MCF 10A (cell line): Measurements from ENCODE around the gene FNTB. TPM values are rescaled to one million over a fixed set of nuclear protein-coding genes. Genes with fewer than 3 reads are reported as not detected.

ENCODE experiments used
- BruUV-seq: library from RNA; stranded (reverse); fragments of 400-500 nt; replicated peaks from 2 replicates; lab custom pipeline; 2021; lab: Mats Ljungman, UMichigan
- CTCF ChIA-PET: fragments of 300-600 bp; sonication (Branson Sonifier 250); formaldehyde crosslinking; extraction: SDS; loops from one replicate; lab custom pipeline; 2021; ENCODE audit warnings: antibody characterized with exemption, inconsistent platforms; lab: Yijun Ruan, JAX
- POLR2A ChIA-PET: fragments of 300-600, 350-650 bp; sonication (Branson Sonifier 250); formaldehyde crosslinking; extraction: SDS; loops from one replicate; lab custom pipeline; 2020; ENCODE audit warnings: antibody characterized with exemption, inconsistent platforms; lab: Yijun Ruan, JAX
- DNase-seq: peaks from one replicate; pipeline ENCODE4 v3.0.0-alpha.2; 2018; ENCODE audit not compliant: unreplicated experiment
- H3K27ac Mint-ChIP-seq: one replicate; pipeline ENCODE4 v1.8.0; 2022; ENCODE audit warnings: mild to moderate bottlenecking, low read depth, mixed read lengths; ENCODE audit not compliant: unreplicated experiment
- H3K27me3 Mint-ChIP-seq: one replicate; pipeline ENCODE4 v1.8.0; 2022; ENCODE audit warnings: mixed read lengths; ENCODE audit not compliant: insufficient read depth, unreplicated experiment
- H3K36me3 Mint-ChIP-seq: one replicate; pipeline ENCODE4 v1.8.0; 2022; ENCODE audit warnings: mild to moderate bottlenecking, moderate library complexity, mixed read lengths; ENCODE audit not compliant: insufficient read depth, unreplicated experiment
- H3K4me1 Mint-ChIP-seq: one replicate; pipeline ENCODE4 v1.8.0; 2022; ENCODE audit warnings: mixed read lengths; ENCODE audit not compliant: insufficient read depth, unreplicated experiment
- H3K4me3 Mint-ChIP-seq: one replicate; pipeline ENCODE4 v1.8.0; 2022; ENCODE audit warnings: mild to moderate bottlenecking, moderate library complexity, mixed read lengths; ENCODE audit not compliant: unreplicated experiment
- H3K9me3 Mint-ChIP-seq: one replicate; pipeline ENCODE4 v1.8.0; 2022; ENCODE audit warnings: mixed read lengths; ENCODE audit not compliant: unreplicated experiment
- intact Hi-C: fragments of 100-400 bp; cut with micrococcal nuclease; formaldehyde crosslinking; loops from 2 replicates; pipeline ENCODE4 v1.14.1; 2022
- total RNA-seq: library from RNA; stranded (reverse); gene quantifications from 2 replicates; pipeline ENCODE4 v1.2.3, GENCODE V29; 2022
- TF ChIP-seq, protein P1 (sequence below): fragments of 200-600 bp; IDR thresholded peaks from one replicate; pipeline ENCODE4 v1.8.0; 2022; ENCODE audit warnings: antibody characterized with exemption, mild to moderate bottlenecking; ENCODE audit not compliant: unreplicated experiment

Gene FNTB
- total RNA-seq, 1 experiment from 2014 or later, result 12.2 TPM

DNA sequence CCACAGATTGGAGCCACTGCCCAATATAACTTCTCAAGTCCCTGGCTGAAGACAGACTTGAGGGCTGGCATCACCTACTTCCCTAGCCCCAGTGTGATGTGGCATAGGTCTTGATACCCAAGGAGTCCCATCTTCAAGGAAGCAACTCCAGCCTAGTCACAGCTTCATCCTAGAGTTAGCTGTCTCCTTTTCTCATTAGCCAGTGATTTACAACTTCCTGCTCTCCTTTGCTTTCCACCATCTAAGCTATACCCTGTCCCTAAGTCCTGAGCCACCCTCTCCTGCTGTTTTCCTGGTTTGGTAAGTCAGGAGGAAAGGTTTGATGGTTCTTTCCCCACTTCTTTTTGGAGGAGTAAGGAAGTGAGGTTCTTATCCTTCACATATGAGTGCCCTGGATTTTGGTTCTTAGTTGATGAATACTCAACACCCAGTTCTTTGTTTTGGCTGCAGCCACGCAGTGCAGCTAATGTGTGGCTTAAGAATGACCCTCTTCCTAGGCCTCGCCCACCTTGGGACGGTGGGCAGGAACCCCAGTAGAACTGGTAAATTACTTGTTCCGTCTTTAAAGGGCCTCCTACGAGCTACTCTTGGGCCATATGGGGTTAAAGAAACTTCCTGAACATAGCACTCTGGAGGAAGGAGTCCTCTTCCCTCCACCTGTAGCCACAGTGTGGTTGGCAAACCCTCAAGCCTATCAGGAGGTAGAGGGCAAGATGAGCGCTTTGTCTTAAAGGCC is 40.2 kb upstream of the FNTB start:
- intact Hi-C loops, result no loop called here
- no TSS peak for BruUV-seq
- Mint-ChIP-seq H3K36me3 (peaks cover 28% of the 10 kb centered on the region), H3K4me3 (no peak overlapping the region), H3K9me3 (no peaks in the 10 kb centered on the region), H3K4me1 (no peaks in the 10 kb centered on the region), H3K27ac (no peak overlapping the region), H3K27me3 (no peaks in the 10 kb centered on the region)
- DNase-seq, result no peak
- POLR2A ChIA-PET, result no interaction called here
- TF ChIP-seq, protein P1, sequence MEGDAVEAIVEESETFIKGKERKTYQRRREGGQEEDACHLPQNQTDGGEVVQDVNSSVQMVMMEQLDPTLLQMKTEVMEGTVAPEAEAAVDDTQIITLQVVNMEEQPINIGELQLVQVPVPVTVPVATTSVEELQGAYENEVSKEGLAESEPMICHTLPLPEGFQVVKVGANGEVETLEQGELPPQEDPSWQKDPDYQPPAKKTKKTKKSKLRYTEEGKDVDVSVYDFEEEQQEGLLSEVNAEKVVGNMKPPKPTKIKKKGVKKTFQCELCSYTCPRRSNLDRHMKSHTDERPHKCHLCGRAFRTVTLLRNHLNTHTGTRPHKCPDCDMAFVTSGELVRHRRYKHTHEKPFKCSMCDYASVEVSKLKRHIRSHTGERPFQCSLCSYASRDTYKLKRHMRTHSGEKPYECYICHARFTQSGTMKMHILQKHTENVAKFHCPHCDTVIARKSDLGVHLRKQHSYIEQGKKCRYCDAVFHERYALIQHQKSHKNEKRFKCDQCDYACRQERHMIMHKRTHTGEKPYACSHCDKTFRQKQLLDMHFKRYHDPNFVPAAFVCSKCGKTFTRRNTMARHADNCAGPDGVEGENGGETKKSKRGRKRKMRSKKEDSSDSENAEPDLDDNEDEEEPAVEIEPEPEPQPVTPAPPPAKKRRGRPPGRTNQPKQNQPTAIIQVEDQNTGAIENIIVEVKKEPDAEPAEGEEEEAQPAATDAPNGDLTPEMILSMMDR, result no peak
- CTCF ChIA-PET, result interaction anchor here (0.6 kb wide), 1 partner anchor 23 kb away, joined by 3 read pairs; no protein-coding TSS in a partner anchor

DNA sequence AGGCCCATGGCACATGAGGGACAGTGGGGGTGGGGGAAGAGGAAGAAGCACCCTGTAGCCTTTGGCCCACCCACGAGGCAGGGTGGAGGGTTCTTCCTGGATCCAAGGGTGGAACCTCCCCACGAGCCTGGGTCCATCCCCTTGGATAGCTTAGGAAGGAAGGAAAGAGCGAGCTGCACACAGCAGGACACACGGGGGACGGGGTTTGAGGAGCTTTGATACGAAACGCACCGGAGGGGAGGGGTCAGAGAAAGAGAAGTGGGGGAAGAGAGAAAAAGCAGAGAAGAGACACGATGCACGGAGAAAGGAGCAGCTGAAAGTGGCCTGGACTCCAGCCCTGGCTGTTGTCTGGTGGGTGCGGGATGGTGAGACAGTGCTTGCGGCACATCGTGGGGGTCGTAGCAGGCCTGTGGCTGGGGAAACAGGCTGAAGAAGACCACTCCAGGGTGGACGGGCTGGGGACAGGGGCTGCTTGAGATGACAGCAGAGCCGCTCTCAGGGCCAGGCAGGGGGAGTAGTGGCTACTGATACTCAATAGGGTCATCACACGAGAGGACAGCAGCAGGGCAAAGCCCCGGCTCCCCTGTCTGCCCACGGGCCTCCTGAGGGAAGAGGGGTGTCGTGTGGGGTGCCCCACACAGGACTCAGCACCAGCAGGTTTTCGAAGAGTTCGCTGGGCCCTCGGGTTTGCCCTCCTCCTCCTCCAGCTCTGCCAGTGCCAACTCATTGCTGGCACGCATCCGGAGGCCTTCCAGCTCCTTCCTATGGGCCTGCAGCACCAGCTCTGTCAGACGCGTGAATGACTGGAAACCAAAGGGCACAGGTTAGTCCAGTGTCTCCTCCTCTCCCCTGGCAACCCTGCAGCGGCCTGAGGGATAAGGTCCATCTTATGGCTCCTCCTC is 38.7 kb upstream of the FNTB start:
- Mint-ChIP-seq H3K27ac (no peak overlapping the region), H3K9me3 (no peaks in the 10 kb centered on the region), H3K27me3 (no peaks in the 10 kb centered on the region), H3K4me3 (no peak overlapping the region), H3K4me1 (no peaks in the 10 kb centered on the region), H3K36me3 (peaks cover 22% of the 10 kb centered on the region)
- DNase-seq, result no peak
- intact Hi-C loops, result no loop called here
- CTCF ChIA-PET, result no interaction called here
- no TSS peak for BruUV-seq
- TF ChIP-seq, protein P1, result no peak
- POLR2A ChIA-PET, result interaction anchor here (1.0 kb wide), 1 partner anchor 18 kb away, joined by 3 read pairs; no protein-coding TSS in a partner anchor

DNA sequence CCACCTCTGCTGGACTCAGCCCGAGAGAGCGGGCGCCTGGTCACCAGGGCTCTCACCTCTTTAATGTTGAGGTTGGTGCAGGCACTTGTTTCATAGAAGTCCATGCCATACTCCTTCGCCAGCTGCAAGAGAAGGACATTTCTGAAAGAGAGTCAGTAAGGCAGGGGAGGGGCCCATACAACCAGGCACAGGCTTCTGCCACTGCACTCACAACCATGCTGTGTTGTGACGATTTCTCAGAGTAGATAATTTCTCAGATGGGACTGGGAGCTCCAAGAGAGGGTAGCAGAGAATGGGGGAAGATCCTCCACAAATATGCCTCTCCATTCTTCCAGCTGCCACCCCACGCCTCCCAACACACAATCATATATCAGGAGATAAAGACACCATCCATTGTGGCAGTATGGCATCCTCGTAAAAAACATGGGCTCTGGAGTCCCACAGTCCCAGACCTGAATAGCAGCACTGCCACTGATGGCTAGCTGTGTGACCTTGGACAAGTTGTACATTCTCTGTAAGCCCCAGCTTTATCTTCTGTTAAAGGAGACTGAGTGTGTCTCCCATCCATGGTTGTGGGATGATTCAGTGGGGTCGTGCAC is 38.0 kb upstream of the FNTB start:
- Mint-ChIP-seq H3K27me3 (no peaks in the 10 kb centered on the region), H3K9me3 (no peaks in the 10 kb centered on the region), H3K4me1 (no peaks in the 10 kb centered on the region), H3K4me3 (no peak overlapping the region), H3K36me3 (peaks cover 14% of the 10 kb centered on the region), H3K27ac (no peak overlapping the region)
- CTCF ChIA-PET, result interaction anchor here (0.6 kb wide), 1 partner anchor 23 kb away, joined by 3 read pairs; no protein-coding TSS in a partner anchor
- intact Hi-C loops, result no loop called here
- TF ChIP-seq, protein P1, result no peak
- POLR2A ChIA-PET, result interaction anchor here (1.0 kb wide), 1 partner anchor 17 kb away, joined by 3 read pairs; no protein-coding TSS in a partner anchor
- DNase-seq, result no peak
- BruUV-seq, result no TSS peak
